Measurements from ENCODE around the gene GRIK4. TPM values are rescaled to one million over a fixed set of nuclear protein-coding genes. Genes with fewer than 3 reads are reported as not detected.

Gene GRIK4
- total and polyA plus RNA-seq, 2 of the 4 experiments (the other 2 are of a cell fraction): 0.18 to 0.38 TPM

DNA sequence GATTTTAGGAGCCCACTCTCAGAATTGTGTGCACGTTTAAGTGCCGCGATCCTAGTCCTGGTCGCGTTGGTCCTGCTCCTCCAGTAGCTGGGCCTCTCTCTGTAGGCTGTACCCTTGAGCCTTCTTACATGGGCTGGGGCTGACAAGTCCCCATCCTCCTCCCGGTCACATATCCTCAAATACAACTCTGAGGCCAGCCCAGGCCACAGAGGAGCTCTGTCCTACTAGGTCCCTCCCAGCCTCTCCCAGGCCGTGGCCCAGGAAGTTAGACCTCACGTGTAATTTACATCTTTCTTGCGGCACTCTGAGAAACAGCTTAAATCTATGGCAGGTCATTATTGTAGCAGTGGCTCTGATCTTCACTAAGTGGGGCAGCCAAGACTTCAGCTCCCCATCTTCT lies 305.2 kb downstream of the GRIK4 start:
- H4K5ac ChIP-seq (ENCODE audit: low read depth, low read length): no peak overlapping the region

More for the DNA sequence above, 305.2 kb downstream of the GRIK4 start:
- Histone ChIP-seq H3K9me1 (ENCODE audit: insufficient read depth, low read length) (no peaks in the 10 kb centered on the region), H2BK5ac (ENCODE audit: low read depth, low read length, poor library complexity, severe bottlenecking) (no peak overlapping the region), H4K20me1 (ENCODE audit: insufficient read depth, low read length) (no peaks in the 10 kb centered on the region), H2BK120ac (ENCODE audit: low read depth, low read length) (no peak overlapping the region), H3K4me3 (ENCODE audit: insufficient read depth, low read depth, low read length) (no peak overlapping the region), H2AFZ (replicated peaks; ENCODE audit: low read length, poor library complexity) (no peak overlapping the region), H2BK15ac (ENCODE audit: low read depth, low read length) (no peak overlapping the region), H3K9ac (ENCODE audit: low read depth, low read length) (no peak overlapping the region), H3K27ac (ENCODE audit: insufficient read depth, low read length) (no peak overlapping the region), H3K14ac (replicated peaks; ENCODE audit: low read depth, low read length) (no peak overlapping the region), H2AK5ac (ENCODE audit: low read depth, low read length) (no peak overlapping the region), H2BK20ac (ENCODE audit: low read depth, low read length) (no peak overlapping the region), H3K27me3 (ENCODE audit: control insufficient read depth, insufficient read depth, low read length) (peaks cover 34% of the 10 kb centered on the region), H3K9me3 (ENCODE audit: control insufficient read depth, insufficient read depth, low read length) (no peaks in the 10 kb centered on the region), H4K8ac (ENCODE audit: low read depth in 2 of 2, low read length in 2 of 2) (no peak overlapping the region), H3K18ac (ENCODE audit: low read depth, low read length) (no peak overlapping the region), H3K36me3 (ENCODE audit: control insufficient read depth, insufficient read depth, low read length) (no peaks in the 10 kb centered on the region), H3K56ac (ENCODE audit: extremely low read depth, insufficient read depth, low read length) (no peak overlapping the region), H3K4me1 (ENCODE audit: control insufficient read depth, insufficient read depth, low read length) (no peaks in the 10 kb centered on the region), H3K4me2 (ENCODE audit: low read depth, low read length) (no peak overlapping the region), H3K4ac (ENCODE audit: low read depth, low read length) (no peak overlapping the region), H2AK9ac (replicated peaks; ENCODE audit: low read depth, low read length, poor library complexity) (no peak overlapping the region), H3K23ac (ENCODE audit: low read depth, low read length) (no peak overlapping the region), H3K79me1 (ENCODE audit: low read depth in 1 of 2, low read length in 2 of 2) (no peaks in the 10 kb centered on the region), H4K91ac (ENCODE audit: insufficient read depth, low read depth, low read length) (no peak overlapping the region)
- ChIA-PET POLR2A (ENCODE audit: unreplicated experiment) (no interaction called here), CTCF (no interaction called here)
- no TSS peak for BruUV-seq (replicated peaks)
- in situ Hi-C loops (cut with MboI; ENCODE audit: low sequenced_read_pairs): no loop called here
- no peak for TF ChIP-seq RFX5 (IDR thresholded peaks at IDR 0.05; ENCODE audit: low read depth, low read length)
- no peak for TF ChIP-seq MXI1 (IDR thresholded peaks at IDR 0.05; ENCODE audit: borderline replicate concordance, low read depth, low read length)
- TF ChIP-seq, protein P1, sequence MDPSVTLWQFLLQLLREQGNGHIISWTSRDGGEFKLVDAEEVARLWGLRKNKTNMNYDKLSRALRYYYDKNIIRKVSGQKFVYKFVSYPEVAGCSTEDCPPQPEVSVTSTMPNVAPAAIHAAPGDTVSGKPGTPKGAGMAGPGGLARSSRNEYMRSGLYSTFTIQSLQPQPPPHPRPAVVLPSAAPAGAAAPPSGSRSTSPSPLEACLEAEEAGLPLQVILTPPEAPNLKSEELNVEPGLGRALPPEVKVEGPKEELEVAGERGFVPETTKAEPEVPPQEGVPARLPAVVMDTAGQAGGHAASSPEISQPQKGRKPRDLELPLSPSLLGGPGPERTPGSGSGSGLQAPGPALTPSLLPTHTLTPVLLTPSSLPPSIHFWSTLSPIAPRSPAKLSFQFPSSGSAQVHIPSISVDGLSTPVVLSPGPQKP (IDR thresholded peaks at IDR 0.05; ENCODE audit: borderline replicate concordance, low read depth, low read length): no peak
- TF ChIP-seq CHD1 (IDR thresholded peaks at IDR 0.05; ENCODE audit: low read depth, low read length): no peak
- dilution Hi-C loops (cut with HindIII; ENCODE audit: low sequenced_read_pairs, unreplicated experiment): no loop called here
- ATAC-seq (ENCODE audit: low read depth) (no peak), DNase-seq (no peak)
- intact Hi-C loops (cut with micrococcal nuclease): loop anchor here (10.0 kb wide), 1 partner anchor 1112 kb away; no protein-coding TSS in a partner anchor
- 33% methylated on average over 3 of the region's 9 CpGs; no CpG with 5 or more reads in 1 of the 2 experiments for WGBS, 2 experiments (ENCODE audit: extremely low coverage in 2 of 2, insufficient read length in 1 of 2)
